Activated naive CD4-positive, alpha-beta T cell treated with anti-CD3 and anti-CD28 coated beads, Interleukin-2, amount 50 U/mL, for 24 hours (primary cell): ENCODE data around the gene LYST.
"Not testable (repeated sequence)": the region's sequence is repeated elsewhere in the genome, so short reads cannot be mapped to it uniquely, and the experiment has no call there.

Experiments
- H3K27ac Mint-ChIP-seq: one replicate; pipeline ENCODE4 v1.8.0; 2021; ENCODE audit warnings: mild to moderate bottlenecking, mixed read lengths
- H3K27me3 Mint-ChIP-seq: one replicate; pipeline ENCODE4 v1.8.0; 2021; ENCODE audit warnings: mixed read lengths
- H3K36me3 Mint-ChIP-seq: one replicate; pipeline ENCODE4 v1.8.0; 2021; ENCODE audit warnings: mixed read lengths
- H3K4me1 Mint-ChIP-seq: one replicate; pipeline ENCODE4 v1.8.0; 2021; ENCODE audit warnings: mixed read lengths
- H3K4me3 Mint-ChIP-seq: one replicate; pipeline ENCODE4 v1.8.0; 2021; ENCODE audit warnings: mild to moderate bottlenecking, mixed read lengths
- H3K9me3 Mint-ChIP-seq: one replicate; pipeline ENCODE4 v1.8.0; 2021; ENCODE audit warnings: mixed read lengths

The LYST gene

GRCh38 chr1:235852887-235853286 is 13.8 kb downstream of the LYST start:
- Mint-ChIP-seq H3K27me3 (no peaks in the 10 kb centered on the region), H3K36me3 (no peaks in the 10 kb centered on the region), H3K4me1 (peaks cover 65% of the 10 kb centered on the region), H3K4me3 (no peak overlapping the region), H3K27ac (no peak overlapping the region), H3K9me3 (no peaks in the 10 kb centered on the region)

GRCh38 chr1:235851939-235852338 is 14.8 kb downstream of the LYST start:
- peaks cover 4% of the 10 kb centered on the region for H3K9me3 Mint-ChIP-seq
- no peak overlapping the region for H3K27ac Mint-ChIP-seq
- H3K36me3 Mint-ChIP-seq = peaks cover 6% of the 10 kb centered on the region
- H3K4me1 Mint-ChIP-seq = peaks cover 74% of the 10 kb centered on the region
- H3K4me3 Mint-ChIP-seq = no peak overlapping the region
- no peaks in the 10 kb centered on the region for H3K27me3 Mint-ChIP-seq

GRCh38 chr1:235848251-235848650 is 18.5 kb downstream of the LYST start:
- peak overlapping the region; percentile 35 for H3K4me3 Mint-ChIP-seq
- H3K27ac Mint-ChIP-seq = peak overlapping the region; percentile 24
- peaks cover 13% of the 10 kb centered on the region for H3K36me3 Mint-ChIP-seq
- not testable (repeated sequence) for H3K9me3 Mint-ChIP-seq, H3K27me3 Mint-ChIP-seq
- peaks cover 66% of the 10 kb centered on the region for H3K4me1 Mint-ChIP-seq

- not testable (repeated sequence) for H3K9me3 Mint-ChIP-seq, H3K27me3 Mint-ChIP-seq, H3K4me3 Mint-ChIP-seq
- Mint-ChIP-seq H3K36me3 (peaks cover 13% of the 10 kb centered on the region), H3K27ac (peak overlapping the region; percentile 48), H3K4me1 (peaks cover 74% of the 10 kb centered on the region)
Observed at GRCh38 chr1:235845656-235846107, 21.0 kb downstream of the LYST start.

- peaks cover 5% of the 10 kb centered on the region for H3K9me3 Mint-ChIP-seq
Observed at GRCh38 chr1:235844776-235845175, 21.9 kb downstream of the LYST start.

GRCh38 chr1:235843461-235843961 is 23.2 kb downstream of the LYST start:
- Mint-ChIP-seq H3K27ac (no peak overlapping the region), H3K9me3 (peaks cover 5% of the 10 kb centered on the region), H3K4me1 (peaks cover 60% of the 10 kb centered on the region), H3K36me3 (peaks cover 16% of the 10 kb centered on the region), H3K4me3 (no peak overlapping the region), H3K27me3 (no peaks in the 10 kb centered on the region)

More at GRCh38 chr1:235844776-235845175, 21.9 kb downstream of the LYST start:
- peaks cover 71% of the 10 kb centered on the region for H3K4me1 Mint-ChIP-seq
- H3K4me3 Mint-ChIP-seq = no peak overlapping the region
- H3K27ac Mint-ChIP-seq = no peak overlapping the region
- H3K27me3 Mint-ChIP-seq = no peaks in the 10 kb centered on the region
- peaks cover 15% of the 10 kb centered on the region for H3K36me3 Mint-ChIP-seq

GRCh38 chr1:235841938-235842545 is 24.7 kb downstream of the LYST start:
- Mint-ChIP-seq H3K27me3 (no peaks in the 10 kb centered on the region), H3K4me3 (no peak overlapping the region), H3K4me1 (peaks cover 45% of the 10 kb centered on the region), H3K36me3 (peaks cover 10% of the 10 kb centered on the region), H3K27ac (peak overlapping the region; percentile 10), H3K9me3 (peaks cover 3% of the 10 kb centered on the region)

GRCh38 chr1:235838021-235838420 is 28.7 kb downstream of the LYST start:
- H3K27me3 Mint-ChIP-seq = no peaks in the 10 kb centered on the region
- no peak overlapping the region for H3K4me3 Mint-ChIP-seq
- H3K27ac Mint-ChIP-seq = no peak overlapping the region

GRCh38 chr1:235835226-235835625 is 31.5 kb downstream of the LYST start:
- no peak overlapping the region for H3K4me3 Mint-ChIP-seq
- H3K9me3 Mint-ChIP-seq = no peaks in the 10 kb centered on the region
- peaks cover 7% of the 10 kb centered on the region for H3K36me3 Mint-ChIP-seq
- H3K27me3 Mint-ChIP-seq = no peaks in the 10 kb centered on the region
- no peak overlapping the region for H3K27ac Mint-ChIP-seq
- H3K4me1 Mint-ChIP-seq = peaks cover 17% of the 10 kb centered on the region

More at GRCh38 chr1:235838021-235838420, 28.7 kb downstream of the LYST start:
- H3K4me1 Mint-ChIP-seq = peaks cover 31% of the 10 kb centered on the region
- H3K36me3 Mint-ChIP-seq = peaks cover 2% of the 10 kb centered on the region
- no peaks in the 10 kb centered on the region for H3K9me3 Mint-ChIP-seq

GRCh38 chr1:235834620-235835019 is 32.1 kb downstream of the LYST start:
- H3K27ac Mint-ChIP-seq = no peak overlapping the region
- H3K27me3 Mint-ChIP-seq = no peaks in the 10 kb centered on the region
- no peak overlapping the region for H3K4me3 Mint-ChIP-seq
- H3K4me1 Mint-ChIP-seq = peaks cover 11% of the 10 kb centered on the region
- no peaks in the 10 kb centered on the region for H3K9me3 Mint-ChIP-seq
- H3K36me3 Mint-ChIP-seq = peaks cover 4% of the 10 kb centered on the region

- Mint-ChIP-seq H3K27me3 (no peaks in the 10 kb centered on the region), H3K27ac (no peak overlapping the region), H3K4me3 (no peak overlapping the region), H3K9me3 (no peaks in the 10 kb centered on the region), H3K36me3 (peaks cover 6% of the 10 kb centered on the region), H3K4me1 (peaks cover 11% of the 10 kb centered on the region)
Observed at GRCh38 chr1:235832011-235832410, 34.7 kb downstream of the LYST start.

GRCh38 chr1:235831148-235831547 is 35.6 kb downstream of the LYST start:
- no peaks in the 10 kb centered on the region for H3K27me3 Mint-ChIP-seq
- H3K4me1 Mint-ChIP-seq = peaks cover 11% of the 10 kb centered on the region
- peaks cover 8% of the 10 kb centered on the region for H3K36me3 Mint-ChIP-seq
- H3K9me3 Mint-ChIP-seq = no peaks in the 10 kb centered on the region
- no peak overlapping the region for H3K4me3 Mint-ChIP-seq
- H3K27ac Mint-ChIP-seq = no peak overlapping the region

GRCh38 chr1:235826102-235826854 is 40.4 kb downstream of the LYST start:
- no peak overlapping the region for H3K27ac Mint-ChIP-seq
- no peak overlapping the region for H3K4me3 Mint-ChIP-seq

GRCh38 chr1:235825229-235825628 is 41.5 kb downstream of the LYST start:
- Mint-ChIP-seq H3K36me3 (peaks cover 11% of the 10 kb centered on the region), H3K9me3 (no peaks in the 10 kb centered on the region), H3K4me3 (no peak overlapping the region), H3K4me1 (peaks cover 3% of the 10 kb centered on the region), H3K27ac (no peak overlapping the region), H3K27me3 (no peaks in the 10 kb centered on the region)

More at GRCh38 chr1:235826102-235826854, 40.4 kb downstream of the LYST start:
- Mint-ChIP-seq H3K27me3 (no peaks in the 10 kb centered on the region), H3K4me1 (peaks cover 7% of the 10 kb centered on the region), H3K9me3 (no peaks in the 10 kb centered on the region), H3K36me3 (peaks cover 14% of the 10 kb centered on the region)

- H3K27ac Mint-ChIP-seq = no peak overlapping the region
- no peak overlapping the region for H3K4me3 Mint-ChIP-seq
- peaks cover 11% of the 10 kb centered on the region for H3K36me3 Mint-ChIP-seq
- H3K9me3 Mint-ChIP-seq = no peaks in the 10 kb centered on the region
- peaks cover 3% of the 10 kb centered on the region for H3K4me1 Mint-ChIP-seq
- no peaks in the 10 kb centered on the region for H3K27me3 Mint-ChIP-seq
Observed at GRCh38 chr1:235823684-235824083, 43.0 kb downstream of the LYST start.

GRCh38 chr1:235822685-235823084 is 44.0 kb downstream of the LYST start:
- Mint-ChIP-seq H3K9me3 (no peaks in the 10 kb centered on the region), H3K27me3 (no peaks in the 10 kb centered on the region), H3K4me1 (peaks cover 3% of the 10 kb centered on the region), H3K27ac (no peak overlapping the region), H3K4me3 (no peak overlapping the region), H3K36me3 (peaks cover 9% of the 10 kb centered on the region)
